Omental fat pad (tissue), 4 donors: ENCODE measurements around the gene GOLGA2. TPM values are rescaled to one million over a fixed set of nuclear protein-coding genes. Genes with fewer than 3 reads are reported as not detected.

Experiments used
- ATAC-seq: fragments of 150-250 bp; one replicate; pipeline ENCODE4 v1.9.1; 2016; ENCODE audit warnings: mild to moderate bottlenecking, moderate library complexity; ENCODE audit not compliant: low FRiP score
- DNase-seq: peaks from one replicate; pipeline ENCODE4 v3.0.0-alpha.2; 2019; ENCODE audit warnings: low spot score
- CTCF ChIP-seq, 3 donors: fragments of 450-650 bp; IDR thresholded peaks; one replicate each; pipeline ENCODE4 v1.5.1; 2016 to 2017; ENCODE audit warnings: antibody characterized with exemption in 3 of 3, mild to moderate bottlenecking in 3 of 3, moderate library complexity in 2 of 3
- total RNA-seq, 4 donors: library from RNA; depleted of rRNA; stranded (reverse); fragments of >200 nt; gene quantifications; one replicate each; pipeline ENCODE4 v1.1.0, GENCODE V29; 2016

Gene GOLGA2
- total RNA-seq, 4 donors from 2014 or later = 63.0 to 99.8 (median 75.9) TPM

GRCh38 chr9:128224877-128225276 lies 50.9 kb downstream of the GOLGA2 start:
- no peak for DNase-seq
- no peak for TF ChIP-seq CTCF (IDR thresholded peaks at IDR 0.05)
- ATAC-seq = no peak

- DNase-seq (no peak), ATAC-seq (no peak)
- TF ChIP-seq CTCF (IDR thresholded peaks at IDR 0.05) = no peak
Observed at GRCh38 chr9:128222880-128223670, 52.7 kb downstream of the GOLGA2 start.

GRCh38 chr9:128222026-128222425 lies 53.8 kb downstream of the GOLGA2 start:
- TF ChIP-seq CTCF (IDR thresholded peaks at IDR 0.05) = no peak
- ATAC-seq (no peak), DNase-seq (no peak)

DNA sequence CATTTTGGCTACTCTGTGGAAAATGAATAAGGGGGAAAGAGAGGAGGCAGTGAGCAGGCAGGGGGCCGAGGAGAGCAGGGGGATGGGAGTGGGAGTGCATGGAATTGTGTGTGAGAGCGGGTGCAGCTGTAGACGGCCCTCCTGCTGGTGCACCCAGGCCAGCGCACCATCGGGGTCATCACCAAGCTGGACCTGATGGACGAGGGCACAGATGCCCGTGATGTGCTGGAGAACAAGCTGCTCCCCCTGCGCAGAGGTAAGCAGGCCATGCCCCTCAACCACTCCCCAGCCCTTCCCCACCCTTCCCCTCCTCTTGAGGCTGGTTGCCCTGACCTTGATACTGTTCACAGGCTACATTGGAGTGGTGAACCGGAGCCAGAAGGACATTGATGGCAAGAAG lies 56.0 kb downstream of the GOLGA2 start:
- no peak for TF ChIP-seq CTCF (IDR thresholded peaks at IDR 0.05)
- ATAC-seq (no peak), DNase-seq (no peak)

GRCh38 chr9:128218518-128219389 lies 57.1 kb downstream of the GOLGA2 start:
- DNase-seq (peak; percentile 83), ATAC-seq (peak; percentile 86)
- TF ChIP-seq CTCF (IDR thresholded peaks at IDR 0.05) = no peak

GRCh38 chr9:128218172-128218517 lies 57.7 kb downstream of the GOLGA2 start:
- ATAC-seq = no peak

More at GRCh38 chr9:128218172-128218517, 57.7 kb downstream of the GOLGA2 start:
- TF ChIP-seq CTCF (IDR thresholded peaks at IDR 0.05) = no peak
- no peak for DNase-seq
